MM.1S (cell line): ENCODE results near the gene SYT10.

Source experiments
- EZH2 ChIP-seq: fragments of 300-600 bp; sonication (generic); optimal IDR thresholded peaks from 2 replicates; pipeline ENCODE3; 2017; ENCODE audit warnings: low read depth, mild to moderate bottlenecking, antibody characterized with exemption, low read length, mixed read lengths
- EZH2phosphoT487 ChIP-seq: fragments of 300-600 bp; sonication (generic); IDR thresholded peaks from 2 replicates; pipeline ENCODE4 v1.6.1; 2018; ENCODE audit warnings: antibody characterized with exemption, low read length

- TF ChIP-seq EZH2 (no peak), EZH2phosphoT487 (no peak)
Measured at GRCh38 chr12:33480366-33480765, 40.7 kb upstream of the SYT10 start.
